HG02885 (cell line): ENCODE measurements around the gene ORM1.
"Not testable (repeated sequence)": the region's sequence is repeated elsewhere in the genome, so short reads cannot be mapped to it uniquely, and the experiment has no call there.

Experiments used
- ATAC-seq: cut with Tn5 transposase; IDR thresholded peaks from one replicate; pipeline ENCODE4 v1.9.1; 2021; ENCODE audit warnings: mild to moderate bottlenecking; ENCODE audit not compliant: unreplicated experiment, poor library complexity

Gene ORM1

GRCh38 chr9:114322831-114323531 lies at the start of gene ORM1:
TSS of gene ORM1 (plus strand) at chr9:114323098. CDS start at chr9:114323134, 36 bp downstream.
- not testable (repeated sequence) for ATAC-seq

- no peak for ATAC-seq
Observed at GRCh38 chr9:114273461-114273881, 49.4 kb upstream of the ORM1 start.

GRCh38 chr9:114274217-114274616 lies 48.7 kb upstream of the ORM1 start:
- ATAC-seq: no peak

DNA sequence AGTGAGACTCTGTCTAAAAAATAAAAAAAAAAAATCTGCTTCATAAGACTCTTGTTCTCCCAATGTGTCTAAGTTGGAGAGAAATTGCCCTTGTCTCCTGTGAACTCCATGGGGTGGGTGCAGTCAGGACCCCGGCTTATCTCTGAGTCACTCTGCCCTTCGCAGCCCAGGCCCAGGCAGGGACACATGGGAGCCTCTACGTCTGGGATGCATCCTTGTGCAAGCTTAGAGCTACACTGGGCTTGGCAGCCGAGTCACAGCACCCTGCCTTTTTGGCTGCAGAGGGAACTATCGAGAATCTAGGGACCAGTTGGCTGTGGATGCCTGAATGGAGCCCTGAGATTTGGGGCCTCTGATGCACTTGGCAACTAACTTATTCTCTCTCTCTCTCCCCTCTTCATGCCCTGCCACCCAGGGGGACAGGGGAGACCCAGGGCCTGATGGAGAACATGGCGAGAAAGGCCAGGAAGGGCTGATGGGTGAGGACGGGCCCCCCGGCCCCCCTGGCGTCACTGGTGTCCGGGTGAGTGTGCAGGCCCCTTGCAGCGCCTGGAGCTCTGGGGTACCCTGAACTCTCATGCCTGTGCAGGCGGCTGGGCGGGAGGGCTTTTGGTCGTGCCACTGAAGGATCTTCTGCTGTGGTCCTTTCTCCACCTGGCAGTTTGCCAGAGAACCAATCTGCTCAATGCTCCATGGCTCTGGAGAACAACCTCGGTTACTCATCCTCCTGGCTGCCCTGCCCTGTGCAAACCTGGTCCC lies 47.5 kb upstream of the ORM1 start:
- ATAC-seq: no peak

DNA sequence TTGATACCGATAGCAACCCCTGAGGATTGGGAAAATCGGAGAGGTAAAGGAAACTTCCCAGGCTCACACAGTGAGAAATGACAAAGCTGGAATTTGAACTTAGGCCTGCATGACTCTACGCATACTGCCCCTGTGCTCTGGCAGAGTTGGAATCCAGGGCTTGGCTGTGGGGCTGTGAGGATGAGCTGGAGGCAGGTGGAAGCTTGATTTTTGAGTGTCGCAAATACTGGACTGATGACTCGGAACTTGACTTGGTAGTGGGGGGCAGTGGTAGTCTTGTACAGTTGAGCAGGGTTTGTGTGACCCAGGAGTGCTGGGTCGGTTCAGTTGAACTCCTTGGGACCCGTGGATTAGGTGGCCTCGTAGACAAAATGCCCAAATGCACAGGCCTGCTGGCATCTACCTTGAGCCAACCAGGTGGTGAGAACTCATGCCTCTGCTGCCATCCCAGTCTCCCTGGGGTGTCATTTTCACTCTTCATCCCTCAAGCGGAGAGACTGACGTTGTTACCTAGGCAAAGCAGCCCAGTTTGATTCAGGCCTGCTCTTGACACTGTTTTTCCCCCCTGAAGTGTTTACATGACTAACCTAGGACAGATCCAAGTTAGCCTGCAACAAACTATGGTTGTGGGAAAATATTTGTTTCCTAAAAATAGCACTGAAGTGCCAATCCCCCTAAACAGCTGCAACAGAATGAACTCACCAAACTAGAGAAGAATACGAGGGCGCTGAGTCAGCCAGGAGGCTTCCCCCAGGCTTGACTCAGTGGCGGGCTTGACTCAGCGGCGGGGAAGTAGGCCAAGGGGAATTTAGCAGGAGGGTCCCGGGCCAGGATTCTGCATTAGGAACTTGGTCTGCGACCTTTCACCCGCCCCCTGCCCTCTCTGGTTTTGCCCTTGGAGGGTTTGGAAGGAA lies 45.7 kb upstream of the ORM1 start:
- ATAC-seq: no peak

- no peak for ATAC-seq
Observed at GRCh38 chr9:114278356-114278755, 44.5 kb upstream of the ORM1 start.

GRCh38 chr9:114278881-114279570 lies 43.9 kb upstream of the ORM1 start:
- ATAC-seq: no peak

GRCh38 chr9:114279693-114280092 lies 43.2 kb upstream of the ORM1 start:
- ATAC-seq: no peak

DNA sequence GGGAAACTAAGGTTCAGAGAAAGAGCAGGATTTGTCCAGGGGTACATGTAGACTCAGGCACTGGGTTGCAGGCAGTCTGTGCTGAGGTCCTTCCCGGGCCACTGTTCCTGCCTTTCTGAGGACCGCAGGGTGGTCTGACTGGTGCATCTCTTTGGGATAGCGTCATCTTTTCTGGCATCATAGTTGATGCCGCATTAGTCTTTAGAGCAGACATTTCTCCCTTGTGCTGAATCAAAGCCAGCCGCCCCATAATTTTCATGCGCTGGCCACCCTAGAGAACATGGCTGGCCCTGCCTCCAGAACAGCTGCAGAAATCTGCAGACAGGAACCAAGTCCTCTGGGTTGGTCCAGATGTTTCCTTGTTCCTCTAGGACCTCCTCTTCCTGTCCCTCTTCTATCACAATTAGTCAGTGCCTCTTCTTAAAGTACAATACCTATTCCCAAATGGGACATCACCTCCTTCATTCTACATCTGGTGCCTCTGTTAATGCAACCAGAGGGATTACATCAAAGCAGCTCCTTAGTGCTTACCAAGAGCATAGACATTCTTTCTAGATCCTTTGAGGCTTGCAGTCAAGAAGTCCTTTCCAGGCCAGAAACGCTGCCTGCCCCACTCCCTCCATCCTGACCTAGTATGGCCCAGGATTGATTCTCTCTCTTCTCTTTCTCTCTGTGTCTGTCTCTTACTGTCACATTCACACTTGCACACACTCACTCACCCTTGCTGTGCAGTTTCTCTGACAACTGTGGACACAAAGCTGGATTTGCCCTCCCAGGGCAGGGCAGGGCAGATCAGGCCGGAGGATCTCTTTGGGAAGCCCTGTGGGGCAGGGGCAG lies 42.0 kb upstream of the ORM1 start:
- no peak for ATAC-seq

- ATAC-seq: no peak
Observed at GRCh38 chr9:114281473-114282103, 41.3 kb upstream of the ORM1 start.

DNA sequence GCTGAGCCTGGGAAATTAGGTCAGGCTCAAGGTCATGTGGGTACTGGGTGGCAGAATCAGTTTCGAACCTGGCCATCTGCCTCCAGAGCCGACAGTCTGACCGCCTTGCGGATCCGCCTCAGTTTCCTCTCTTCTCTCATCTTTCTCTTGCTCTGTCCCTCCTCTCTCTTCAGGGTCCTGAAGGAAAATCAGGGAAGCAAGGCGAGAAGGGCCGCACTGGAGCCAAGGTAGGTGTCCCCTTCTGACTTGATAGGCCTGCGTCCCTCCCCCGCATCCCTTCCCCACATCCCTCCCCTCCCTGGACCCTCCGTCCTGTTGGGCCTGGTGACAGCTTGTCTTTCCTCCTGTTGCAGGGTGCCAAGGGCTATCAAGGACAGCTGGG lies 40.8 kb upstream of the ORM1 start:
- no peak for ATAC-seq

GRCh38 chr9:114282507-114282906 lies 40.4 kb upstream of the ORM1 start:
- ATAC-seq: no peak

DNA sequence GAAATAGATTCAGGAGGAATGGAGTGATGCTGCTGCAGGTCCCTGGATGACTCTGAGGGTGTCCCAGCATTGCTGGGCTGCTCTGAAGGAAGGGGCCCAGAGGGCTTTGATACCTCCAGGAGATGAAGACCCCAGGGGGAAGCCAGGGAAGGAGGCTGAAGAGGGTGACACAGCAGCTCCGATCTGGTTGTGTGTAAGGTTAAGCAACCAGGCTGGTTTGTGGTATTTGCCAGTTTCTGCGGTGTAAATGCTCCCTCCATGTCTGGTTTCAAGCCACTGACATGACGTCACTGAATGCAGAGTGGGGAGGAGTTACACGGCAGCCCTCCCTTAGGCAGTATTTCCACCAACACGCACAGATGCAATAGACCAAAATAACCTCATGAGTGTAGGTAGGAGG lies 40.0 kb upstream of the ORM1 start:
- no peak for ATAC-seq

- ATAC-seq: no peak
Observed at GRCh38 chr9:114283551-114284111, 39.3 kb upstream of the ORM1 start.

DNA sequence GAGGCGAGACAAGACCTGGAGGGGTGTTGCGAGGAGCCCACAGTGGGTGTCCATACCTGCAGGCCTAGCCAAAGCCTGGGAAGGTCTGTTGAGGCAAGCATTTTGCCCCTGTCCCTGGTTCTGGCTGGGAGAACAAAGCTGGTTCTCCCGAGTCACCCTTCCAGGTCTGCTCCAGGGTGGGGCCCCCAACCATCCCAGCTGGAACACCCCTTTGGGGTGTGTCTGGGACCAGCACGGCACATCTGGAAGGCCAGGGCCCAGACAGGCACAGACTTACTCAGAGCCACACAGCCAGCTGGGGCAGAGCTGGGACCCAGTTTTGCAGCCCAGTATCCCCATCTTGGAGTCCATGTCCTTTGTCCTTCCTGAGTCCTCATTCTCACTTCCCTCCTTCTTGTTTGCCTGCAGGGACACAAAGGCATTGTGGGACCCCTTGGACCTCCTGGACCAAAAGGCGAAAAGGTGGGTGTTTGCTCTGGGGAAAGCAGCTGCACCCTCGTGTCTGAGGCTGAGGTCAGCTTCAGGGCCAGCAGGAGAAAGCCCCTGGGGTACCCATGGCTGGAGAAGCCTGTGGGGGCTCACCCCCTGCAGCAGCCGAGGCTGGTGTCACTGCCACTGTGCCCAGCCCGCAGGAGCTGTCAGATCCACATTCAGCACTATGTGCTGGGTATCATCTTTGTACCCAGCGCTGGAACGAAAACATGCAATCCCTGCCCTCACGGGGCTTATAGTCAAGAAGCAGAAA lies 38.4 kb upstream of the ORM1 start:
- ATAC-seq: no peak

GRCh38 chr9:114285166-114285867 lies 37.6 kb upstream of the ORM1 start:
- ATAC-seq: no peak

DNA sequence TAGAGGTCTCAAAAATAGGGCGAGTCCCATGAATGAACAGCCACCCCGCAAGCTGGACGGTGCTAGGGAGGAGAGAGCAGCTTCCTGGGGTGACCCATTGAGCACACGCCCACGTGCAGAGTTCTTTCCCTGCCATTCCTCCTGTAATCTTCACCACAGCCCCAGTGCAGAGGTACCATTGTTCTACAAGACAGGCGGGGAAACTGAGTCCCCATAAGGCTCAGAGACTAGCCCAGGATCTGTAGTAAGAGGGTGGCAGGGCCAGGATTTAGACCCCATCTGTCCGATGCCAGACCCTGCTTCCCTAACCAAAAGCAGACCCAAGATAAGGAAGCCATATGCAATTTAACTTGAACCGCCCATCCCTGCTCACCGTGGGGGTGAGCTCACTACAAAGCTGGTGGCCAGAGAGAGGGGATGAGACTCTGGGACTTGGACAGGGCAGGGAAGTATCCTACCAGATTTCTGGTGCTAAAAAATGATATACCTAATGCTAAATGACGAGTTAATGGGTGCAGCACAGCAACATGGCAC lies 36.7 kb upstream of the ORM1 start:
- ATAC-seq: no peak
